Kidney (tissue), 14 donors: ENCODE results near the gene DEPDC5. TPM values are rescaled to one million over a fixed set of nuclear protein-coding genes. Genes with fewer than 3 reads are reported as not detected.
"Not testable (repeated sequence)": the region's sequence is repeated elsewhere in the genome, so short reads cannot be mapped to it uniquely, and the experiment has no call there.

Source experiments
- DNase-seq, 5 donors: peaks; one replicate each; pipeline ENCODE4 v3.0.0-alpha.2; 2013 to 2020
- FAIRE-seq: peaks from 2 replicates; lab custom pipeline; 2012; peaks lifted over from hg19 to GRCh38; lab: Jason Lieb, UNC
- H3K27ac ChIP-seq, 2 donors: one replicate each; pipeline ENCODE4 v1.7.0; 2013; ENCODE audit warnings: low read depth in 2 of 2, low read length in 2 of 2, inconsistent platforms in 1 of 2
- H3K27me3 ChIP-seq: one replicate; pipeline ENCODE4 v1.7.1; 2013; ENCODE audit warnings: low read length, inconsistent platforms; ENCODE audit not compliant: control insufficient read depth, insufficient read depth
- H3K36me3 ChIP-seq, 3 donors: one replicate each; pipeline versions ENCODE4 v1.7.0 to v1.7.1; 2013; ENCODE audit warnings: low read length in 3 of 3, control low read depth in 1 of 3, inconsistent platforms in 1 of 3; ENCODE audit not compliant: insufficient read depth in 3 of 3, control insufficient read depth in 2 of 3
- H3K4me1 ChIP-seq, 3 donors: one replicate each; pipeline versions ENCODE4 v1.7.0 to v1.7.1; 2013; ENCODE audit warnings: low read length in 3 of 3, inconsistent platforms in 1 of 3, low read depth in 1 of 3; ENCODE audit not compliant: control insufficient read depth in 2 of 3, insufficient read depth in 2 of 3
- H3K4me3 ChIP-seq, 3 donors: one replicate each; pipeline versions ENCODE4 v1.7.0 to v1.8.1; 2013; ENCODE audit warnings: low read length in 3 of 3, control low read depth in 1 of 3, inconsistent platforms in 1 of 3
- H3K9ac ChIP-seq, 3 donors: one replicate each; pipeline versions ENCODE4 v1.7.0 to v1.7.1; 2013; ENCODE audit warnings: low read length in 3 of 3, control low read depth in 1 of 3, inconsistent platforms in 1 of 3
- H3K9me3 ChIP-seq, 3 donors: one replicate each; pipeline versions ENCODE4 v1.7.0 to v1.7.1; 2013; ENCODE audit warnings: low read length in 3 of 3, control low read depth in 1 of 3, inconsistent platforms in 1 of 3; ENCODE audit not compliant: control insufficient read depth in 2 of 3, insufficient read depth in 1 of 3
- intact Hi-C: fragments of 100-400 bp; cut with DNase I; formaldehyde crosslinking; loops from one replicate; pipeline ENCODE4 v1.11.1; 2022
- polyA plus RNA-seq: library from polyadenylated mRNA; stranded (reverse); fragments of 350-450 nt; fragmentation: Illumina TruSeq; extraction: RNeasy Lipid Tissue Mini Kit (QIAGEN cat#74804); gene quantifications from one replicate; pipeline ENCODE4 v1.2.3, GENCODE V29; 2014; ENCODE audit warnings: low read depth, low replicate concordance; ENCODE audit not compliant: insufficient read depth
- total RNA-seq: library from RNA; stranded (reverse); fragmentation: NEBNext Ultra II Directional; extraction: Animal tissue kit (Norgen Biotek cat#: 25700); gene quantifications from one replicate; pipeline ENCODE4 v1.2.1, GENCODE V29; 2021
- TF ChIP-seq, protein P1 (sequence below): IDR thresholded peaks from 3 replicates; pipeline ENCODE4 v1.5.1; 2012; ENCODE audit warnings: mild to moderate bottlenecking, moderate library complexity, borderline replicate concordance; ENCODE audit not compliant: insufficient read depth; ENCODE audit errors: extremely low read depth
- donor health status: control.
- donor health status: control.
- donor health status: control.
- donor health status: control.
- donor health status: control.
- donor health status: DM: yes; HTN: yes; CAD: no.
- donor health status: Normal renal cell carcinoma (clear cell type).

DEPDC5 gene
- total and polyA plus RNA-seq, 2 donors from 2014 or later: 12.1 to 27.3 TPM

DNA sequence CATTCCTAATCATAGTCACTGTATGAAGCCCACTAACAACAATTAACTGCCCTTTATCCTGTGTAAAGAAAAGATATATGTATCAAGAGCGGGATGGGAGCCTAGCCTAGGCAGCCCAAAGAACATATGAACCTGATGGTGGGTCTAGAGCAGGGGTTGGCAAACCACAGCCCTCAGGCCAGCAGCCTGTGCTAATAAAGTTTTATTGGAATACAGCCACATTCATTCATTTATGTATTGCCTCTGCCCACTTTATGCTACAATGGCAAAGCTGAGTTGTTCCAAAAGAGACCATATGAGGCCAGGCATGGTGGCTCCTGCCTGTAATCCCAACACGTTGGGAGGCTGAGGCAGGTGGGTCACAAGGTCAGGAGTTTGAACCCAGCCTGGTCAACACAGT is 17.4 kb upstream of the DEPDC5 start:
- intact Hi-C loops: no loop called here
- H3K27ac ChIP-seq: no peak overlapping the region
- peaks cover 0 to 16% (median 2%) of the 10 kb centered on the region in 3 donors for H3K4me1 ChIP-seq
- H3K4me3 ChIP-seq: no peak overlapping the region
- no peak overlapping the region for H3K9ac ChIP-seq
- no peaks in the 10 kb centered on the region for H3K9me3 ChIP-seq
- no peaks in the 10 kb centered on the region for H3K27me3 ChIP-seq
- DNase-seq: no peak
- TF ChIP-seq, protein P1, sequence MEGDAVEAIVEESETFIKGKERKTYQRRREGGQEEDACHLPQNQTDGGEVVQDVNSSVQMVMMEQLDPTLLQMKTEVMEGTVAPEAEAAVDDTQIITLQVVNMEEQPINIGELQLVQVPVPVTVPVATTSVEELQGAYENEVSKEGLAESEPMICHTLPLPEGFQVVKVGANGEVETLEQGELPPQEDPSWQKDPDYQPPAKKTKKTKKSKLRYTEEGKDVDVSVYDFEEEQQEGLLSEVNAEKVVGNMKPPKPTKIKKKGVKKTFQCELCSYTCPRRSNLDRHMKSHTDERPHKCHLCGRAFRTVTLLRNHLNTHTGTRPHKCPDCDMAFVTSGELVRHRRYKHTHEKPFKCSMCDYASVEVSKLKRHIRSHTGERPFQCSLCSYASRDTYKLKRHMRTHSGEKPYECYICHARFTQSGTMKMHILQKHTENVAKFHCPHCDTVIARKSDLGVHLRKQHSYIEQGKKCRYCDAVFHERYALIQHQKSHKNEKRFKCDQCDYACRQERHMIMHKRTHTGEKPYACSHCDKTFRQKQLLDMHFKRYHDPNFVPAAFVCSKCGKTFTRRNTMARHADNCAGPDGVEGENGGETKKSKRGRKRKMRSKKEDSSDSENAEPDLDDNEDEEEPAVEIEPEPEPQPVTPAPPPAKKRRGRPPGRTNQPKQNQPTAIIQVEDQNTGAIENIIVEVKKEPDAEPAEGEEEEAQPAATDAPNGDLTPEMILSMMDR: no peak
- peaks cover 0 to 4% (median 0%) of the 10 kb centered on the region in 3 donors for H3K36me3 ChIP-seq
- FAIRE-seq: no peak

DNA sequence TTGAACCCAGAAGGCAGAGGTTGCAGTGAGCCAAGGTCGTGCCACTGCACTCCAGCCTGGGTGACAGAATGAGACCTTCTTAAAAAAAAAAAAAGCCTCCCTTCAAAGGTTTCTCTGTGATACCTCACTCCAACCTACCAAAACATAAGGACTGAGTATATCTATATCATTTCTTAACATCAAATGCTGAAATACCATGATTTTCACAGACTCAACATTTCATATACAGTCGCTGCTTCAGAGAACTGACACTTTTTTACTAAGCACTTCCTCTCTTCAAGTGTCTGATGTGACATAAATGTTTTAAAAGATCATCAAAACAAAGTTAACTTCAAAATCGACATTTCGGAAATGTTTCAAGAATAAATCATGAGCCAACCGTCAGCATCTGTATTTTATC is 15.9 kb upstream of the DEPDC5 start:
- Histone ChIP-seq H3K27ac (no peak overlapping the region), H3K36me3 (peaks cover 0 to 4% (median 0%) of the 10 kb centered on the region in 3 donors), H3K4me3 (no peak overlapping the region), H3K27me3 (no peaks in the 10 kb centered on the region), H3K9me3 (no peaks in the 10 kb centered on the region), H3K4me1 (peaks cover 0 to 6% (median 2%) of the 10 kb centered on the region in 3 donors), H3K9ac (no peak overlapping the region)
- intact Hi-C loops: no loop called here
- DNase-seq (no peak), FAIRE-seq (no peak)
- TF ChIP-seq, protein P1: no peak

DNA sequence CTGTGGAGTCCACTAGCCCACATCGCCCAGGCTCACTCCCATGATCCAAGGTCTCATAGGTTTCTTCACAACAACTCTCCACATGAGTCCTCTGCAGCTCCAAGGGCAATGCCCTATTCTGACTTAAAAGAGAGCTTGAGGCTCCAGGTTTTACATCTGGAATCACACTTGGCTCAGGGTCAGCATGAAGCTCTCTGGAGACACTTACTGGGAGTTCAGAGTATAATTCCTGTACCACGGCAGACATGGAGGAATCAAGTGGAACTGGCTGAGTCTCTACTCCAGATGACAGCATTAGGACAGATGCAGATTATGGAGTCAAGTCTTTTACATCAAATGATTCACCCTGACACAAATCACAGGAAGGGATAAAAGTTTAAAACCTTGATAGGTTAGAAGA is 15.3 kb upstream of the DEPDC5 start:
- Histone ChIP-seq H3K27ac (no peak overlapping the region), H3K27me3 (no peaks in the 10 kb centered on the region), H3K4me1 (peaks cover 0 to 6% (median 2%) of the 10 kb centered on the region in 3 donors), H3K9ac (no peak overlapping the region), H3K36me3 (peaks cover 0 to 4% (median 0%) of the 10 kb centered on the region in 3 donors), H3K4me3 (no peak overlapping the region), H3K9me3 (no peaks in the 10 kb centered on the region)
- DNase-seq (no peak), FAIRE-seq (no peak)
- intact Hi-C loops: no loop called here
- TF ChIP-seq, protein P1: no peak

DNA sequence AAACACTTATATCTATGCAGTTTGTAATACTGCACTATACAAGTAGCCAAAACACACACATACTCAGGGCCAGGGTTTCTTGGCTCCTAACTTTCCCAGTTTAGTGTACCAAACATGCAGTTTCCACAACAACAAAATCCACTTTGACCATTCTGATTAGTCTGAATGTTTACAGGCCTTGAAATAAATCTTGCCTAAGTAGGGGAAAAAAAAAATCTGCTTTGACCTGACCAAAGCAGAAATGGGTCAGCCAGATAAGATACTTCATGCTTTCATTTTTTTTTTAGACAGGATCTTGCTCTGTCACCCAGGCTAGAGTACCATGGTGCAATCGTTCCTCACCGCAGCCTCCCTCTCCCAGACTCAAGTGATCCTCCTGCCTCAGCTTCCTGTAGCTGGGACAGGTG is 14.0 kb upstream of the DEPDC5 start:
- H3K27me3 ChIP-seq: no peaks in the 10 kb centered on the region
- no peaks in the 10 kb centered on the region for H3K36me3 ChIP-seq
- no peak overlapping the region for H3K4me3 ChIP-seq
- intact Hi-C loops: no loop called here
- no peak overlapping the region for H3K9ac ChIP-seq
- TF ChIP-seq, protein P1: no peak
- no peaks in the 10 kb centered on the region for H3K9me3 ChIP-seq
- peaks cover 0 to 6% (median 0%) of the 10 kb centered on the region in 3 donors for H3K4me1 ChIP-seq
- no peak overlapping the region for H3K27ac ChIP-seq
- DNase-seq: no peak
- no peak for FAIRE-seq

DNA sequence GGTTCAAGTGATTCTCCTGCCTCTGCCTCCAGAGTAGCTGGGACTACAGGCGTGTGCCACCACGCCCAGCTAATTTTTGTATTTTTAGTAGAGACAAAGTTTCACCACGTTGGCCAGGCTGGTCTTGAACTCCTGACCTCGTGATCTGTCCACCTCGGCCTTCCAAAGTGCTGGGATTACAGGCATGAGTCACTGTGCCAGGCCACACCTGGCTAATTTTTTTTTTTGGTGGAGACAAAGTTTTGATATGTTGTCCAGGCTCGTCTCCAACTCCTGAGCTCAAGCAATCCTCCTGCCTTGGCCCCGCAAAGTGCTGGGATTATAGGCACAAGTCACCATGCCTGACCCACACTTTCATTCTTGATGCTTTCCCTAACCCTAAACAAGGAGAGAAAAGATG is 13.5 kb upstream of the DEPDC5 start:
- FAIRE-seq, intact Hi-C loops, H3K27ac ChIP-seq, H3K36me3 ChIP-seq, H3K4me1 ChIP-seq, H3K9ac ChIP-seq, H3K4me3 ChIP-seq, H3K27me3 ChIP-seq, H3K9me3 ChIP-seq, DNase-seq: not testable (repeated sequence)
